SK-N-SH (cell line): ENCODE results near the gene TNFRSF11A.

Experiments
- SMC3 ChIP-seq: IDR thresholded peaks from 2 replicates; pipeline ENCODE4 v1.6.1; 2012; ENCODE audit warnings: low read depth, low read length, improper control_type of control experiment
- TCF12 ChIP-seq: IDR thresholded peaks from 2 replicates; pipeline ENCODE4 v1.4.0; 2012
- TF ChIP-seq, protein P1 (sequence below): fragments of 200-600 bp; sonication (generic); IDR thresholded peaks from 2 replicates; pipeline ENCODE4 v1.6.1; 2017; ENCODE audit warnings: antibody characterized with exemption, mild to moderate bottlenecking, moderate library complexity

DNA sequence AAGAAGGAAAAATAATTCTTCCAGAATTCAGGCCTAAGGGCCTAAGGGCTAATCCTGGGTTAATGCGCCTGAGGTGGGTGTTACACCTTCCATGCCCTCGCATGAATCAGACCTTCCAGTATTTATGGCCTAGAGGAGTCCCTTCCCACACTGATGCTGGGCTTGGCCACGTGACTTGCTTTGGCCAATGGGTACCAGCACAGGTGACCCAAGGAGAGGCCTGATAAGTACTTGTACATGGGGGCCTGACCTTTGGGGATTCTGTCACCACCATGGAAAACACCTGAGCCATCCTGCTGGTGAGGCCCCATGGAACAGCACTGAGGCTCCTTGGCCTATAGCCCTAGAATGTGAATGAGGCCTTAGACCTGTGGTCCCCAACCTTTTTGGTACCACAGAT lies 79.8 kb downstream of the TNFRSF11A start:
- TF ChIP-seq, protein P1, sequence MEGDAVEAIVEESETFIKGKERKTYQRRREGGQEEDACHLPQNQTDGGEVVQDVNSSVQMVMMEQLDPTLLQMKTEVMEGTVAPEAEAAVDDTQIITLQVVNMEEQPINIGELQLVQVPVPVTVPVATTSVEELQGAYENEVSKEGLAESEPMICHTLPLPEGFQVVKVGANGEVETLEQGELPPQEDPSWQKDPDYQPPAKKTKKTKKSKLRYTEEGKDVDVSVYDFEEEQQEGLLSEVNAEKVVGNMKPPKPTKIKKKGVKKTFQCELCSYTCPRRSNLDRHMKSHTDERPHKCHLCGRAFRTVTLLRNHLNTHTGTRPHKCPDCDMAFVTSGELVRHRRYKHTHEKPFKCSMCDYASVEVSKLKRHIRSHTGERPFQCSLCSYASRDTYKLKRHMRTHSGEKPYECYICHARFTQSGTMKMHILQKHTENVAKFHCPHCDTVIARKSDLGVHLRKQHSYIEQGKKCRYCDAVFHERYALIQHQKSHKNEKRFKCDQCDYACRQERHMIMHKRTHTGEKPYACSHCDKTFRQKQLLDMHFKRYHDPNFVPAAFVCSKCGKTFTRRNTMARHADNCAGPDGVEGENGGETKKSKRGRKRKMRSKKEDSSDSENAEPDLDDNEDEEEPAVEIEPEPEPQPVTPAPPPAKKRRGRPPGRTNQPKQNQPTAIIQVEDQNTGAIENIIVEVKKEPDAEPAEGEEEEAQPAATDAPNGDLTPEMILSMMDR, result no peak
- TF ChIP-seq TCF12 (no peak), SMC3 (no peak)
